Neuronal stem cell (in vitro differentiated cells): ENCODE measurements around the gene ITGA7.

ENCODE experiments used
- DNase-seq: peaks from one replicate; pipeline ENCODE4 v3.0.0-alpha.2; 2013; ENCODE audit warnings: low spot score
- H2AFZ ChIP-seq: one replicate; pipeline ENCODE4 v1.6.1; 2013; ENCODE audit warnings: mild to moderate bottlenecking, low read length, inconsistent platforms
- H2AK5ac ChIP-seq: 2 replicates; pipeline ENCODE4 v1.6.1; 2013; ENCODE audit warnings: low read depth, mild to moderate bottlenecking, inconsistent platforms, low read length, moderate library complexity, mixed read lengths
- H2BK120ac ChIP-seq: 2 replicates; pipeline ENCODE4 v1.6.1; 2013; ENCODE audit warnings: low read depth, mild to moderate bottlenecking, inconsistent platforms, low read length, moderate library complexity, mixed read lengths
- H2BK12ac ChIP-seq: one replicate; pipeline ENCODE4 v1.6.1; 2013; ENCODE audit warnings: low read length, inconsistent platforms
- H2BK15ac ChIP-seq: 2 replicates; pipeline ENCODE4 v1.6.1; 2013; ENCODE audit warnings: mild to moderate bottlenecking, low read length, inconsistent platforms, mixed read lengths
- H2BK5ac ChIP-seq: one replicate; pipeline ENCODE4 v1.6.1; 2013; ENCODE audit warnings: inconsistent platforms, mild to moderate bottlenecking, low read length, moderate library complexity
- H3K14ac ChIP-seq: one replicate; pipeline ENCODE4 v1.6.1; 2013; ENCODE audit warnings: low read length, inconsistent platforms
- H3K18ac ChIP-seq: 2 replicates; pipeline ENCODE4 v1.6.1; 2013; ENCODE audit warnings: low read length, inconsistent platforms
- H3K23ac ChIP-seq: 2 replicates; pipeline ENCODE4 v1.6.1; 2013; ENCODE audit warnings: low read depth, mild to moderate bottlenecking, mixed read lengths, low read length, inconsistent platforms; ENCODE audit not compliant: poor library complexity
- H3K27ac ChIP-seq: replicated peaks from 3 replicates; pipeline ENCODE4 v1.5.1; 2013; ENCODE audit warnings: low read length, inconsistent platforms
- H3K27me3 ChIP-seq, 3 experiments: 2 replicates each; pipeline ENCODE4 v1.6.1; 2013; ENCODE audit warnings: low read length in 3 of 3, mild to moderate bottlenecking in 2 of 3, inconsistent platforms in 1 of 3, low read depth in 1 of 3, mixed read lengths in 1 of 3, moderate library complexity in 1 of 3; ENCODE audit not compliant: control insufficient read depth in 3 of 3, insufficient read depth in 3 of 3
- H3K36me3 ChIP-seq, 2 donors: replicated peaks in 1 of 2; 2 replicates each; pipeline ENCODE4 v1.6.1; 2013; ENCODE audit warnings: low read length in 2 of 2; ENCODE audit not compliant: control insufficient read depth in 2 of 2, insufficient read depth in 2 of 2
- H3K4ac ChIP-seq: 2 replicates; pipeline ENCODE4 v1.6.1; 2013; ENCODE audit warnings: inconsistent platforms, mild to moderate bottlenecking, low read length, moderate library complexity
- H3K4me1 ChIP-seq, 2 donors: 1 replicate in 1 of 2; 2 replicates in 1 of 2; pipeline ENCODE4 v1.6.1; 2013; ENCODE audit warnings: low read length in 2 of 2, low read depth in 1 of 2; ENCODE audit not compliant: control insufficient read depth in 2 of 2, insufficient read depth in 1 of 2
- H3K4me2 ChIP-seq: one replicate; pipeline ENCODE4 v1.6.1; 2013; ENCODE audit warnings: mild to moderate bottlenecking, low read length, inconsistent platforms; ENCODE audit not compliant: insufficient read depth, poor library complexity, severe bottlenecking
- H3K4me3 ChIP-seq, 2 donors: 2 replicates each; pipeline ENCODE4 v1.5.1; 2013; ENCODE audit warnings: low read length in 2 of 2, mild to moderate bottlenecking in 2 of 2, inconsistent platforms in 1 of 2, moderate library complexity in 1 of 2
- H3K79me1 ChIP-seq: one replicate; pipeline ENCODE4 v1.6.1; 2013; ENCODE audit warnings: low read depth, mild to moderate bottlenecking, inconsistent platforms, low read length, moderate library complexity
- H3K9ac ChIP-seq: one replicate; pipeline ENCODE4 v1.6.1; 2013; ENCODE audit warnings: mild to moderate bottlenecking, low read depth, low read length, inconsistent platforms; ENCODE audit not compliant: poor library complexity
- H3K9me3 ChIP-seq, 2 donors: replicated peaks in 1 of 2; 2 replicates each; pipeline versions ENCODE3 to v1.6.1; 2013; ENCODE audit warnings: low read length in 2 of 2, mild to moderate bottlenecking in 2 of 2, inconsistent platforms in 1 of 2, low read depth in 1 of 2, mixed read lengths in 1 of 2, moderate library complexity in 1 of 2; ENCODE audit not compliant: control insufficient read depth in 2 of 2, insufficient read depth in 1 of 2
- H4K8ac ChIP-seq: one replicate; pipeline ENCODE4 v1.6.1; 2013; ENCODE audit warnings: low read depth, mild to moderate bottlenecking, inconsistent platforms, low read length, moderate library complexity
- H4K91ac ChIP-seq: one replicate; pipeline ENCODE4 v1.6.1; 2013; ENCODE audit warnings: low read length, low read depth, mild to moderate bottlenecking, inconsistent platforms; ENCODE audit not compliant: poor library complexity
- WGBS, 2 donors: extraction: QIAGEN DNeasy Blood & Tissue Kit; methylation state at CpG; one replicate each; pipeline ENCODE4 v1.1.7; 2013; ENCODE audit warnings: missing lambda C conversion rate in 2 of 2, mixed read lengths in 1 of 2; ENCODE audit not compliant: insufficient read length in 2 of 2, insufficient replicate concordance in 1 of 2; ENCODE audit errors: extremely low coverage in 2 of 2; 5-methylcytosine and 5-hydroxymethylcytosine counted together

ITGA7 gene

DNA sequence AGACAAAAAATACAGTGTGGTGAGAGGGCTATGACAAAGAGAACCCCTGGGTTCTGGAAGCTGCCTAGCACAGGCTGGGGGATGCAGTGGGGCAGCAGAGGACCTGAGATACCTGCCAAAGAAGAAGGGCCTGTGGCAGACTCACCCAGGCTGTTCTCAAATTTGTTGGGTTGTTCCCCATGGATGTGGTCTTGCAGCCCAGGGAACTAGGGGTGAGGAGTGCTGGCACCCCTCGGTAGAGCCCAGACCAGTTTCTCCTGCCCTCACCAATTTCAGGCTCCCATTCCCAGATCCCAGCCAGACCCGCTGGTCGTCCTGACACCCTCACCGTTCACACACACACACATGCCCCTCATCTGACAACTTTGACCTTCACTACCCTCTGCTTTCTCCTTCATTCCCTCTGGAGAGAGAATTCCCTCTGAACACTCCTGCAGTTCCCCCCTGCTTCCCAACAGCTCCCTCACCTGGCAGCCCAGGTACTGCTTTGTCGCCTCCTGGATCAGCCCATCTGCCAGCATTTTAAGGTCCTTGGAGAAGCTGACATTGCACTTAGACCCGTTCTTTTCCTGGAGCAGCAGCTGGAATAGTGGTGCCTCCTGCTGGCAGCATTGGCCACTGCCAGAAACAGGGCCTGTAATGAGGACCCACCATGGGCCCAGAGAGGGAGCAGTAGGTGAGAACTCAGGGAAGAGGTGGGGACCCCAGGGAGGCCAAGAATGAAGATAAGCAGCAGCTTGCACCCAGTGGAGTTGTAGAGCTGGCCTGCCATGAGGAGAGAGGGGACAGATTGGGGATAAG, 29.3 kb upstream of the ITGA7 start:
- H4K8ac ChIP-seq = no peak overlapping the region
- peak overlapping the region; percentile 62 for H2BK15ac ChIP-seq
- no peak overlapping the region for H2BK12ac ChIP-seq
- peaks cover 4% of the 10 kb centered on the region for H3K79me1 ChIP-seq
- H3K23ac ChIP-seq = no peak overlapping the region
- no peaks in the 10 kb centered on the region for H3K9me3 ChIP-seq
- no peak for DNase-seq
- no peak overlapping the region for H3K4ac ChIP-seq
- H3K4me2 ChIP-seq = peak overlapping the region; percentile 59
- peak overlapping the region; percentile 72 for H3K18ac ChIP-seq
- peaks cover 9 to 11% of the 10 kb centered on the region in 2 donors for H3K4me1 ChIP-seq
- WGBS, 2 donors = no CpG with 5 or more reads among the region's 6 CpGs
- H3K4me3 ChIP-seq = peak overlapping the region in 1 of 2 donors; percentile 44
- H2BK120ac ChIP-seq = no peak overlapping the region
- peak overlapping the region; percentile 5 for H2AK5ac ChIP-seq
- H3K27me3 ChIP-seq = no peaks in the 10 kb centered on the region
- no peaks in the 10 kb centered on the region for H3K36me3 ChIP-seq
- peak overlapping the region; percentile 12 for H3K9ac ChIP-seq
- H2AFZ ChIP-seq = peak overlapping the region; percentile 84
- H2BK5ac ChIP-seq = no peak overlapping the region
- H3K27ac ChIP-seq = peak overlapping the region; percentile 90
- no peak overlapping the region for H3K14ac ChIP-seq
- H4K91ac ChIP-seq = no peak overlapping the region

DNA sequence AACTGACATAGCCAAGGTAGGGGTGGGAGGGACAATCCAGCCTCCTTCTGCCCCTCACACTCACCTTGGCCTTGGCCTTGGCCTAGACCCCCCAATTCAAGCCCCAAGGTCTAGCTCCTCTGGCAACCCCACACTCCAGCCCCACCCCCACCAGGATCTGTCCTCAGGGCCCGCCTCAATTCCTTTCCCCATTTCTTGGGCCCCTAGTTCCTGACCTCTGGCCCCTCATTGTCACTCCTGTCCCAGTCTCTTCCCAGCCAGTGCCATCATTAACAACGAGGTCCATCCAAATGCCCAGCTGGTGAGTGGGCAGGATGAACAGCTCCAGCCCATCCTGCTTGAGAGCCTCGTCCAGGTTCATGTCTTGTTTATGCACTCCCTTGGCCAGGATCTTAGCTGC, 28.4 kb upstream of the ITGA7 start:
- no peak overlapping the region for H3K14ac ChIP-seq
- H4K91ac ChIP-seq = no peak overlapping the region
- no peak overlapping the region for H3K27ac ChIP-seq
- no peak overlapping the region for H3K9ac ChIP-seq
- H3K9me3 ChIP-seq = no peaks in the 10 kb centered on the region
- no peak overlapping the region for H4K8ac ChIP-seq
- peaks cover 6 to 8% of the 10 kb centered on the region in 2 donors for H3K4me1 ChIP-seq
- H3K18ac ChIP-seq = peak overlapping the region; percentile 52
- no peak overlapping the region for H3K4ac ChIP-seq
- H2AK5ac ChIP-seq = peak overlapping the region; percentile 5
- no CpG with 5 or more reads among the region's 3 CpGs for WGBS, 2 donors
- DNase-seq = no peak
- no peak overlapping the region for H3K4me2 ChIP-seq
- H3K23ac ChIP-seq = peak overlapping the region; percentile 2
- H3K79me1 ChIP-seq = peaks cover 4% of the 10 kb centered on the region
- no peak overlapping the region for H2AFZ ChIP-seq
- no peaks in the 10 kb centered on the region for H3K27me3 ChIP-seq
- peak overlapping the region; percentile 1 for H2BK15ac ChIP-seq
- H3K4me3 ChIP-seq = no peak overlapping the region
- no peak overlapping the region for H2BK120ac ChIP-seq
- no peaks in the 10 kb centered on the region for H3K36me3 ChIP-seq
- no peak overlapping the region for H2BK5ac ChIP-seq
- no peak overlapping the region for H2BK12ac ChIP-seq

DNA sequence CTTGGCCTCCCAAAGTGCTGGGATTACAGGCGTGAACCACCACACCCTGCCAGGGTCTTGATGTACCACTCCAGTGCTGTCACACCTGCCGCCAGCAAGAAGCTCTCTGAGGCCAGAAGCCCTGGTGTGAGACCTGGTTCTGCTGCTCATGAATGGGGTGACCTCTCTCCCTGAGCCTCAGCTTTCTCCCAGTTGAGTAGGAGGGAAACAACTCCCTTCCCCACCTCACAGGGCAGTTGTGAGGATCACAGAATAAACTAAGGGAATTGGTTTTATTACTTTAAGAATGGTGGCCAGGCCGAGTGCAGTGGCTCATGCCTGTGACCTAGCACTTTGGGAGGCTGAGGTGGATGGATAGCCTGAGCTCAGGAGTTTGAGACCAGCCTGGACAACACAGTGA, 26.9 kb upstream of the ITGA7 start:
- WGBS, 2 donors = no CpG with 5 or more reads among the region's 3 CpGs
- no peak overlapping the region for H3K4me2 ChIP-seq
- no peak overlapping the region for H3K27ac ChIP-seq

DNA sequence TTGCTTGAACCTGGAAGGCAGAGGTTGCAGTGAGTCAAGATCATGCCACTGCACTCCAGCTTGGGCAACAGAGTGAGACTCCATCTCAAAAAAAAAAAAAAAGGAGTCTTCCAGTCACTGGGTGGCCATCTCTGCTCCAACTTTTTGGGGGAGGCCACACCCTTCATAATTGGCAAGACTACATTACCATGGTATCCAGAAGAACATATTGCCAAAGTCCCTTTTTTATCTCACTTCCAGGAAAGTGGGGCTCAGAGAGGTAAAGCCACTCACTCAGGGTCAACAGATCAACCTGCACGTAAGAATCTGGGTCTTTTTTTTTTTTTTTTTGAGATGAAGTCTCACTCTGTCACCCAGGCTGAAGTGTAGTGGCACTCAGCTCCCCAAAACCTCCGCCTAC, 26.2 kb upstream of the ITGA7 start:
- Histone ChIP-seq H2BK5ac (no peak overlapping the region), H3K18ac (no peak overlapping the region), H3K4me2 (no peak overlapping the region), H2AFZ (no peak overlapping the region), H3K23ac (no peak overlapping the region), H3K27ac (no peak overlapping the region), H3K9me3 (no peaks in the 10 kb centered on the region), H3K36me3 (no peaks in the 10 kb centered on the region), H2BK12ac (no peak overlapping the region), H3K79me1 (peaks cover 4% of the 10 kb centered on the region), H2AK5ac (no peak overlapping the region), H3K4ac (no peak overlapping the region), H3K9ac (no peak overlapping the region), H4K91ac (no peak overlapping the region), H4K8ac (no peak overlapping the region), H2BK15ac (no peak overlapping the region), H3K4me1 (peaks cover 13% of the 10 kb centered on the region in 2 donors), H2BK120ac (no peak overlapping the region), H3K27me3 (no peaks in the 10 kb centered on the region), H3K4me3 (no peak overlapping the region), H3K14ac (no peak overlapping the region)
- DNase-seq = no peak
- no CpG with 5 or more reads among the region's 2 CpGs for WGBS, 2 donors

More for the DNA sequence above, 26.9 kb upstream of the ITGA7 start:
- no peak overlapping the region for H3K23ac ChIP-seq
- H3K9ac ChIP-seq = no peak overlapping the region
- no peak overlapping the region for H3K18ac ChIP-seq
- H3K36me3 ChIP-seq = no peaks in the 10 kb centered on the region
- peaks cover 4% of the 10 kb centered on the region for H3K79me1 ChIP-seq
- H2BK5ac ChIP-seq = no peak overlapping the region
- H2BK120ac ChIP-seq = no peak overlapping the region
- no peak for DNase-seq
- H2AK5ac ChIP-seq = no peak overlapping the region
- H2AFZ ChIP-seq = no peak overlapping the region
- H3K27me3 ChIP-seq = no peaks in the 10 kb centered on the region
- H3K9me3 ChIP-seq = no peaks in the 10 kb centered on the region
- no peak overlapping the region for H2BK15ac ChIP-seq
- H2BK12ac ChIP-seq = no peak overlapping the region
- H3K4ac ChIP-seq = no peak overlapping the region
- H3K4me3 ChIP-seq = no peak overlapping the region
- H4K8ac ChIP-seq = no peak overlapping the region
- peaks cover 13% of the 10 kb centered on the region in 2 donors for H3K4me1 ChIP-seq
- H4K91ac ChIP-seq = no peak overlapping the region
- H3K14ac ChIP-seq = no peak overlapping the region
